ENCODE measurements around the gene WDR91. TPM values are rescaled to one million over a fixed set of nuclear protein-coding genes. Genes with fewer than 3 reads are reported as not detected.

WDR91 gene
- total and polyA plus RNA-seq, 2 donors (not counting 1 experiment from before 2014, with no cell fraction given) = 26.7 to 40.7 TPM

DNA sequence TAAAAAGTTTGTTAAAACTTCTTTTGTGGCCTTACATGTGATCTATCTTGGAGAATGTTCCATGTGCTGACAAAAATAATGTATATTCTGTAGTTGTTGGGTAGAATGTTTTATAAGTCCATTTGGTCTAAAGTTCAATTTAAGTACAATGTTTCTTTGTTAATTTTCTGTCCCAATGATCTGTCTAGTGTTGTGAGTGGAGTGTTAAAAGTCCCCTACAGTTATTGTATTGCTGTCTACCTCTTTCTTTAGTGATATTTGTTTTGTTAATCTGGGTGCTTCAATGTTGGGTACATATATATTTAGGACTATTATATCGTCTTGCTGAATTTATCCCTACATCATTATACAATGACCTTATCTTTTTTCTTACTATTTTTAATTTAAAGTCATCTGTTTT is 56.6 kb downstream of the WDR91 start:
- POLR2A ChIA-PET = no interaction called here
- no peak for ATAC-seq (ENCODE audit: low read depth)
- CTCF ChIA-PET = no interaction called here

DNA sequence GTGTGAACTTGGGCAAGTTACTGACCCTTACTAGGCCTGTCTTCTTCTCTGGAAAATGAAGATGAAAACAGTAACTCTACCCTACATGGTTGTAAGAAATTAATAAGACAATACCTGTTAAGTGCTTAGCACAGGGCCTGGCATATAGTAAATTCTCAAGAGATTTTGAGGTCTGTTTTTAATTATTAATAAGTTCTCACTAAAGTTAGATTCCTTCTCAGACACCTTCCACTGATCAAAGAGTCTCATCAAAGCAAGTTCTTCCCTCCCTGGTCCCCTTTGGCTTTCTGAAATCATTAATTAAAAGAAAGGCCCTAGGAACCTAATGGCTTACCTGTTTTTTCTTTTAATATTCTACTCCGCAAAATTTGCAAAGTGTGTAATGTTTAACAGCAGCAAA is 58.9 kb downstream of the WDR91 start:
- peak overlapping the region; percentile 57 for H3K27ac Mint-ChIP-seq
- no CpG with 5 or more reads among the region's 1 CpG for WGBS (ENCODE audit: insufficient coverage)
- Histone ChIP-seq H3K4me2 (replicated peaks; ENCODE audit: low read depth, low read length, poor library complexity, severe bottlenecking) (peak overlapping the region; percentile 70), H3K27ac (ENCODE audit: low read length in 2 of 2) (peak overlapping the region; percentile 11 to 90), H3K4me1 (ENCODE audit: control insufficient read depth in 2 of 2, insufficient read depth in 2 of 2, low read length in 2 of 2) (peaks cover 29 to 39% of the 10 kb centered on the region in 2 donors), H3K9ac (ENCODE audit: low read length) (no peak overlapping the region), H3K36me3 (replicated peaks in 1 of 2; ENCODE audit: control extremely low read depth in 1 of 2, control insufficient read depth in 1 of 2, extremely low read depth in 1 of 2, insufficient read depth in 2 of 2, low read length in 1 of 2) (peaks cover 0 to 4% of the 10 kb centered on the region in 2 experiments), H2AFZ (ENCODE audit: insufficient read depth, low read depth, low read length, poor library complexity, severe bottlenecking) (no peak overlapping the region), H3K9me3 (ENCODE audit: control extremely low read depth in 1 of 3, control insufficient read depth in 2 of 3, insufficient read depth in 1 of 3, low read length in 2 of 3) (peaks cover 1 to 17% (median 8%) of the 10 kb centered on the region in 3 donors), H3K27me3 (replicated peaks in 1 of 4; ENCODE audit: control extremely low read depth in 1 of 4, control insufficient read depth in 3 of 4, insufficient read depth in 4 of 4, low read length in 3 of 4) (no peaks in the 10 kb centered on the region), H3K4me3 (ENCODE audit: control extremely low read depth in 1 of 5, extremely low read depth in 1 of 5, insufficient read depth in 1 of 5, low read depth in 2 of 5, low read length in 4 of 5) (no peak overlapping the region), H4K20me1 (ENCODE audit: control insufficient read depth, insufficient read depth, low read length, poor library complexity, severe bottlenecking) (peaks cover 9% of the 10 kb centered on the region), H3K79me2 (ENCODE audit: control insufficient read depth, insufficient read depth, low read length) (peaks cover 94% of the 10 kb centered on the region)
- peak overlapping the region; percentile 33 for H3K4me3 Mint-ChIP-seq
- no peaks in the 10 kb centered on the region for H3K27me3 Mint-ChIP-seq
- no peak for DNase-seq
- peaks cover 64% of the 10 kb centered on the region for H3K4me1 Mint-ChIP-seq
- ChIA-PET POLR2A (interaction anchor here (1.7 kb wide), 1 partner anchor 9 kb away, joined by 7 read pairs; no protein-coding TSS in a partner anchor), CTCF (no interaction called here)
- TF ChIP-seq EZH2 (IDR thresholded peaks at IDR 0.05; ENCODE audit: borderline replicate concordance, insufficient read depth, low read depth, low read length, poor library complexity, severe bottlenecking) = no peak
- TF ChIP-seq, protein P1, sequence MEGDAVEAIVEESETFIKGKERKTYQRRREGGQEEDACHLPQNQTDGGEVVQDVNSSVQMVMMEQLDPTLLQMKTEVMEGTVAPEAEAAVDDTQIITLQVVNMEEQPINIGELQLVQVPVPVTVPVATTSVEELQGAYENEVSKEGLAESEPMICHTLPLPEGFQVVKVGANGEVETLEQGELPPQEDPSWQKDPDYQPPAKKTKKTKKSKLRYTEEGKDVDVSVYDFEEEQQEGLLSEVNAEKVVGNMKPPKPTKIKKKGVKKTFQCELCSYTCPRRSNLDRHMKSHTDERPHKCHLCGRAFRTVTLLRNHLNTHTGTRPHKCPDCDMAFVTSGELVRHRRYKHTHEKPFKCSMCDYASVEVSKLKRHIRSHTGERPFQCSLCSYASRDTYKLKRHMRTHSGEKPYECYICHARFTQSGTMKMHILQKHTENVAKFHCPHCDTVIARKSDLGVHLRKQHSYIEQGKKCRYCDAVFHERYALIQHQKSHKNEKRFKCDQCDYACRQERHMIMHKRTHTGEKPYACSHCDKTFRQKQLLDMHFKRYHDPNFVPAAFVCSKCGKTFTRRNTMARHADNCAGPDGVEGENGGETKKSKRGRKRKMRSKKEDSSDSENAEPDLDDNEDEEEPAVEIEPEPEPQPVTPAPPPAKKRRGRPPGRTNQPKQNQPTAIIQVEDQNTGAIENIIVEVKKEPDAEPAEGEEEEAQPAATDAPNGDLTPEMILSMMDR (IDR thresholded peaks at IDR 0.05) = no peak
- ATAC-seq (ENCODE audit: low read depth) = no peak
- intact Hi-C loops (cut with micrococcal nuclease) = no loop called here
- H3K9me3 Mint-ChIP-seq (ENCODE audit: insufficient read depth) = peaks cover 12% of the 10 kb centered on the region

More for the DNA sequence above, 56.6 kb downstream of the WDR91 start:
- no CpG with 5 or more reads among the region's 1 CpG for WGBS (ENCODE audit: insufficient coverage)
- peaks cover 34% of the 10 kb centered on the region in 2 donors for H3K4me1 ChIP-seq (ENCODE audit: control insufficient read depth in 2 of 2, insufficient read depth in 2 of 2, low read length in 2 of 2)
- peaks cover 96% of the 10 kb centered on the region for H3K79me2 ChIP-seq (ENCODE audit: control insufficient read depth, insufficient read depth, low read length)
- no peak overlapping the region for H3K27ac ChIP-seq (ENCODE audit: low read length in 2 of 2)
- peaks cover 16% of the 10 kb centered on the region for H4K20me1 ChIP-seq (ENCODE audit: control insufficient read depth, insufficient read depth, low read length, poor library complexity, severe bottlenecking)
- no peaks in the 10 kb centered on the region for H3K27me3 ChIP-seq (replicated peaks in 1 of 4; ENCODE audit: control extremely low read depth in 1 of 4, control insufficient read depth in 3 of 4, insufficient read depth in 4 of 4, low read length in 3 of 4)
- no peak overlapping the region for H2AFZ ChIP-seq (ENCODE audit: insufficient read depth, low read depth, low read length, poor library complexity, severe bottlenecking)
- no peak for DNase-seq
- Mint-ChIP-seq H3K27ac (no peak overlapping the region), H3K9me3 (ENCODE audit: insufficient read depth) (peaks cover 12% of the 10 kb centered on the region), H3K27me3 (no peaks in the 10 kb centered on the region), H3K4me1 (peaks cover 66% of the 10 kb centered on the region), H3K4me3 (peak overlapping the region; percentile 2)
- H3K4me2 ChIP-seq (replicated peaks; ENCODE audit: low read depth, low read length, poor library complexity, severe bottlenecking) = no peak overlapping the region
- no peak for TF ChIP-seq EZH2 (IDR thresholded peaks at IDR 0.05; ENCODE audit: borderline replicate concordance, insufficient read depth, low read depth, low read length, poor library complexity, severe bottlenecking)
- TF ChIP-seq, protein P1 (IDR thresholded peaks at IDR 0.05) = no peak
- H3K4me3 ChIP-seq (ENCODE audit: control extremely low read depth in 1 of 5, extremely low read depth in 1 of 5, insufficient read depth in 1 of 5, low read depth in 2 of 5, low read length in 4 of 5) = no peak overlapping the region
- peaks cover 0 to 10% of the 10 kb centered on the region in 2 experiments for H3K36me3 ChIP-seq (replicated peaks in 1 of 2; ENCODE audit: control extremely low read depth in 1 of 2, control insufficient read depth in 1 of 2, extremely low read depth in 1 of 2, insufficient read depth in 2 of 2, low read length in 1 of 2)
- intact Hi-C loops (cut with micrococcal nuclease) = no loop called here
- peaks cover 1 to 17% (median 9%) of the 10 kb centered on the region in 3 donors for H3K9me3 ChIP-seq (ENCODE audit: control extremely low read depth in 1 of 3, control insufficient read depth in 2 of 3, insufficient read depth in 1 of 3, low read length in 2 of 3)
- H3K9ac ChIP-seq (ENCODE audit: low read length) = no peak overlapping the region
